SK-N-SH treated with all-trans-retinoic acid at 6 μM for 48 hours (cell line): ENCODE measurements around the gene SAMD4A.

ENCODE experiments used
- ATAC-seq: fragments of 200-7000 bp; cut with Tn5 transposase; 3 replicates; pipeline ENCODE4 v1.9.1; 2020; ENCODE audit warnings: mild to moderate bottlenecking, moderate library complexity
- CREB5 ChIP-seq: fragments of 250-450 bp; sonication (Bioruptor Pico); IDR thresholded peaks from 2 replicates; pipeline ENCODE4 v1.5.1; 2020; ENCODE audit warnings: low read depth, mild to moderate bottlenecking, moderate library complexity
- CSRNP3 ChIP-seq: fragments of 250-450 bp; sonication (Bioruptor Pico); IDR thresholded peaks from 2 replicates; pipeline ENCODE4 v1.5.1; 2021; ENCODE audit warnings: mild to moderate bottlenecking, moderate library complexity
- ESRRG ChIP-seq: fragments of 250-450 bp; sonication (Bioruptor Pico); IDR thresholded peaks from 2 replicates; pipeline ENCODE4 v1.6.1; 2021; ENCODE audit warnings: mild to moderate bottlenecking
- GLIS3 ChIP-seq: fragments of 250-450 bp; sonication (Bioruptor Pico); IDR thresholded peaks from 2 replicates; pipeline ENCODE4 v1.5.0; 2020; ENCODE audit warnings: mild to moderate bottlenecking, moderate library complexity
- ISL1 ChIP-seq: fragments of 250-450 bp; sonication (Bioruptor Pico); IDR thresholded peaks from 2 replicates; pipeline ENCODE4 v2.1.2; 2022; ENCODE audit warnings: mild to moderate bottlenecking, moderate library complexity
- OSR1 ChIP-seq: fragments of 250-450 bp; sonication (Bioruptor Pico); IDR thresholded peaks from 2 replicates; pipeline ENCODE4 v1.8.0; 2022; ENCODE audit warnings: moderate library complexity, mild to moderate bottlenecking, inconsistent platforms
- PPARA ChIP-seq: fragments of 250-450 bp; sonication (Bioruptor Pico); IDR thresholded peaks from 2 replicates; pipeline ENCODE4 v1.5.0; 2020; ENCODE audit warnings: mild to moderate bottlenecking, borderline replicate concordance
- RARB ChIP-seq: fragments of 250-450 bp; sonication (Bioruptor Pico); IDR thresholded peaks from 2 replicates; pipeline ENCODE4 v1.8.0; 2021; ENCODE audit warnings: mild to moderate bottlenecking, moderate library complexity
- SNAI2 ChIP-seq: fragments of 250-450 bp; sonication (Bioruptor Pico); IDR thresholded peaks from 2 replicates; pipeline ENCODE4 v1.5.0; 2020; ENCODE audit warnings: mild to moderate bottlenecking, moderate library complexity
- TCF4 ChIP-seq: fragments of 250-450 bp; sonication (Bioruptor Pico); IDR thresholded peaks from 2 replicates; pipeline ENCODE4 v1.8.0; 2021; ENCODE audit warnings: mild to moderate bottlenecking, moderate library complexity, borderline replicate concordance
- TOX ChIP-seq: fragments of 250-450 bp; sonication (Bioruptor Pico); IDR thresholded peaks from 2 replicates; pipeline ENCODE4 v1.8.0; 2021; ENCODE audit warnings: mild to moderate bottlenecking, moderate library complexity, borderline replicate concordance
- ZC3H10 ChIP-seq: fragments of 250-450 bp; sonication (Bioruptor Pico); IDR thresholded peaks from 2 replicates; pipeline ENCODE4 v1.5.1; 2021; ENCODE audit warnings: mild to moderate bottlenecking, moderate library complexity
- ZFP3 ChIP-seq: fragments of 250-450 bp; sonication (Bioruptor Pico); IDR thresholded peaks from 2 replicates; pipeline ENCODE4 v1.5.0; 2020; ENCODE audit warnings: mild to moderate bottlenecking, moderate library complexity
- ZNF565 ChIP-seq: fragments of 450-650 bp; formaldehyde crosslinking; conservative IDR thresholded peaks from 2 replicates; pipeline ENCODE4 v1.5.0; 2020; ENCODE audit warnings: low read depth, mild to moderate bottlenecking, moderate library complexity
- ZNF70 ChIP-seq: fragments of 450-650 bp; formaldehyde crosslinking; IDR thresholded peaks from 2 replicates; pipeline ENCODE4 v1.5.0; 2020; ENCODE audit warnings: mild to moderate bottlenecking, moderate library complexity
- ZNF8 ChIP-seq: fragments of 450-650 bp; formaldehyde crosslinking; IDR thresholded peaks from 2 replicates; pipeline ENCODE4 v1.5.0; 2020; ENCODE audit warnings: mild to moderate bottlenecking, moderate library complexity
- TF ChIP-seq, protein P1 (sequence below): fragments of 250-450 bp; sonication (Bioruptor Pico); IDR thresholded peaks from 2 replicates; pipeline ENCODE4 v1.8.0; 2020; ENCODE audit warnings: mild to moderate bottlenecking, moderate library complexity, borderline replicate concordance

SAMD4A gene

GRCh38 chr14:54664961-54665360 lies 98.0 kb downstream of the SAMD4A start:
- TF ChIP-seq CSRNP3 (CRISPR knock-in tag) (no peak), ZNF70 (CRISPR knock-in tag) (0 out of 2 replicates have a peak, but pooled peaks have one; percentile 19), SNAI2 (CRISPR knock-in tag) (no peak), ISL1 (CRISPR knock-in tag) (peak; percentile 94), CREB5 (CRISPR knock-in tag) (peak; percentile 45; the same call in 1 of the 2 replicates)
- peak; percentile 43 for ATAC-seq

GRCh38 chr14:54665946-54666345 lies 99.0 kb downstream of the SAMD4A start:
- no peak for TF ChIP-seq PPARA (CRISPR knock-in tag)
- no peak for TF ChIP-seq ZNF70 (CRISPR knock-in tag)
- no peak for TF ChIP-seq OSR1 (CRISPR knock-in tag)
- no peak for TF ChIP-seq ZNF565
- TF ChIP-seq TOX (CRISPR knock-in tag), result no peak
- no peak for TF ChIP-seq ZC3H10 (CRISPR knock-in tag)
- TF ChIP-seq GLIS3 (CRISPR knock-in tag), result no peak
- no peak for TF ChIP-seq ISL1 (CRISPR knock-in tag)
- ATAC-seq, result no peak

DNA sequence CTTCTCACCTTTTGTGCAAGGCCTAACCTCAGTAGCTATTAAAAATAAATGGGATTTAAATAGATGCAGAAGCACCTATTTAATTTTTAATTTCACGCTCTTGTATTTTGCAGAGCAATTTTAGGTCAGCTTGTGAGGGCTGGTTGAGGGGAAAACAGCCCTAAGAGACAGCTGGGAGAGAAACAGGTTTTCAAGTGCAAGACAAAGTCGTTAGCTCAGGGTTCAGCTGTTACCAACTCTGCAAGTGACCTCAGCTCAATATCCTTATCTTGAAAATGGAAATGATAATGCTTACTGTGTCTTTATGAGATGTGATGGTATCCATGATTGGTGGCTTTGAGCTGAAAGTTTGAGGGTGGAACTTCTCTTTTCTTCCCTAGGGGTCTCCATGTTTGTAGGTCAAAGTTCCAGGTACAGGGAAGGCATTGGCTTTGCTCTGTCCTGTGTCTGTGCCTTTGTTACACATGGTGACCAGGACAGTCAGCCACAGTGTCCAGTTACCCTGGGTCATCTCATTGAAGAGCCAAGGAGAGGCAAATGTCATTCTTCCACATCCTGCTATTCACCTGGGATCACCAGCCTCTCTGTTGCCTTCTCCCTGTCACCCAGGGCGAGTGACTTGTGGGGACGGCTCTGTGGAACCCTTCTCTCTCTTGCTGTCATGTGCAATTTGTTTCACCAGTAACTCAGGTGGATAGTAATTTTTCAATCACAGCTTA lies 100.3 kb downstream of the SAMD4A start:
- no peak for ATAC-seq
- TF ChIP-seq TOX (CRISPR knock-in tag), result no peak
- no peak for TF ChIP-seq ZFP3 (CRISPR knock-in tag)
- no peak for TF ChIP-seq RARB (CRISPR knock-in tag)
- TF ChIP-seq, protein P1, sequence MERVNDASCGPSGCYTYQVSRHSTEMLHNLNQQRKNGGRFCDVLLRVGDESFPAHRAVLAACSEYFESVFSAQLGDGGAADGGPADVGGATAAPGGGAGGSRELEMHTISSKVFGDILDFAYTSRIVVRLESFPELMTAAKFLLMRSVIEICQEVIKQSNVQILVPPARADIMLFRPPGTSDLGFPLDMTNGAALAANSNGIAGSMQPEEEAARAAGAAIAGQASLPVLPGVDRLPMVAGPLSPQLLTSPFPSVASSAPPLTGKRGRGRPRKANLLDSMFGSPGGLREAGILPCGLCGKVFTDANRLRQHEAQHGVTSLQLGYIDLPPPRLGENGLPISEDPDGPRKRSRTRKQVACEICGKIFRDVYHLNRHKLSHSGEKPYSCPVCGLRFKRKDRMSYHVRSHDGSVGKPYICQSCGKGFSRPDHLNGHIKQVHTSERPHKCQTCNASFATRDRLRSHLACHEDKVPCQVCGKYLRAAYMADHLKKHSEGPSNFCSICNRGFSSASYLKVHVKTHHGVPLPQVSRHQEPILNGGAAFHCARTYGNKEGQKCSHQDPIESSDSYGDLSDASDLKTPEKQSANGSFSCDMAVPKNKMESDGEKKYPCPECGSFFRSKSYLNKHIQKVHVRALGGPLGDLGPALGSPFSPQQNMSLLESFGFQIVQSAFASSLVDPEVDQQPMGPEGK (CRISPR knock-in tag), result no peak
- TF ChIP-seq CSRNP3 (CRISPR knock-in tag), result no peak
- TF ChIP-seq ZNF8 (CRISPR knock-in tag), result no peak
- TF ChIP-seq ESRRG (CRISPR knock-in tag), result no peak
- no peak for TF ChIP-seq ZNF70 (CRISPR knock-in tag)
- TF ChIP-seq OSR1 (CRISPR knock-in tag), result no peak

DNA sequence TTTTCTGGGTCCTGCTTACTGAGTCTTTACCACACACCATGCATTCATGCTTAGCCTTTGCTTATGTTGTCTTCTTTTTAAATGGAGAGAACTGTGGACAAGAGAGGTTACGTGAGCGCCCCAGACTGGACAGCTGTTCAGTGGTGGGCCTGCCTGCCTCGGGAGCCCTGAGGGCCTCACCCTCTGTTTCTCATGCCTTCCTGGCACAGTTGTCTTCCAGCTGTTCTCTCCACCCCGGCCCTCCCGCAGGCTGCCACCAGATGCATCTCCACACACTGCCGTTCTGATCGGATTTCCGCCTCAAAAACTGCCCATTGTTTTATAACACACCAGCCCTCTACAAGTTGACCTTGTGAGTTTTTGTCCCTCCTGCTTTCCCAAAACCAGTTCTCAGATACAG lies 100.8 kb downstream of the SAMD4A start:
- no peak for TF ChIP-seq ZNF70 (CRISPR knock-in tag)
- no peak for ATAC-seq

GRCh38 chr14:54669721-54670561 lies 103.0 kb downstream of the SAMD4A start:
- peak; percentile 47 for ATAC-seq
- TF ChIP-seq ESRRG (CRISPR knock-in tag) (no peak), TCF4 (CRISPR knock-in tag) (no peak)
- TF ChIP-seq, protein P1 (CRISPR knock-in tag), result peak; percentile 73; the same call in 1 of the 2 replicates
